Urinary bladder (tissue), 4 donors: ENCODE data around the gene POLDIP3. TPM values are rescaled to one million over a fixed set of nuclear protein-coding genes. Genes with fewer than 3 reads are reported as not detected.
"Not testable (repeated sequence)": the region's sequence is repeated elsewhere in the genome, so short reads cannot be mapped to it uniquely, and the experiment has no call there.

Experiments
- DNase-seq: peaks from one replicate; pipeline ENCODE4 v3.0.0-alpha.2; 2015; ENCODE audit errors: extremely low spot score
- H3K27ac ChIP-seq: one replicate; pipeline ENCODE4 v1.5.1; 2013; ENCODE audit warnings: low read depth, mild to moderate bottlenecking, moderate library complexity
- H3K36me3 ChIP-seq: one replicate; pipeline ENCODE4 v1.6.1; 2013; ENCODE audit warnings: mild to moderate bottlenecking, moderate library complexity; ENCODE audit not compliant: insufficient read depth
- H3K4me1 ChIP-seq: one replicate; pipeline ENCODE4 v1.6.1; 2013; ENCODE audit warnings: mild to moderate bottlenecking, moderate library complexity; ENCODE audit not compliant: insufficient read depth
- H3K4me3 ChIP-seq: one replicate; pipeline ENCODE4 v1.5.1; 2013; ENCODE audit warnings: low read depth, low read length
- WGBS: extraction: QIAGEN DNeasy Blood & Tissue Kit; methylation state at CpG from one replicate; pipeline ENCODE4 v1.1.7; 2013; 5-methylcytosine and 5-hydroxymethylcytosine counted together
- polyA plus RNA-seq: library from polyadenylated mRNA; stranded (reverse); fragments of 200-250 nt; gene quantifications from one replicate; pipeline ENCODE4 v1.2.3, GENCODE V29; 2013
- total RNA-seq: library from RNA; depleted of rRNA; stranded (reverse); fragments of >200 nt; gene quantifications from one replicate; pipeline ENCODE4 v1.2.3, GENCODE V29; 2014
- donor health status: healthy with polysubstance abuse.
- donor health status: healthy.

The POLDIP3 gene
- total and polyA plus RNA-seq, 2 donors, result 19.9 to 54.9 TPM

- Histone ChIP-seq H3K36me3 (no peaks in the 10 kb centered on the region), H3K4me1 (peaks cover 2% of the 10 kb centered on the region), H3K4me3 (no peak overlapping the region), H3K27ac (no peak overlapping the region)
- WGBS, result 93% methylated on average over 35 of the region's 35 CpGs
- no peak for DNase-seq
These were observed 4.8 kb upstream of the POLDIP3 start for GRCh38 chr22:42619261-42620063.

GRCh38 chr22:42617155-42617983 lies 2.7 kb upstream of the POLDIP3 start:
- Histone ChIP-seq H3K4me1 (peaks cover 2% of the 10 kb centered on the region), H3K4me3 (no peak overlapping the region)
- 56% methylated on average over 20 of the region's 20 CpGs for WGBS

DNA sequence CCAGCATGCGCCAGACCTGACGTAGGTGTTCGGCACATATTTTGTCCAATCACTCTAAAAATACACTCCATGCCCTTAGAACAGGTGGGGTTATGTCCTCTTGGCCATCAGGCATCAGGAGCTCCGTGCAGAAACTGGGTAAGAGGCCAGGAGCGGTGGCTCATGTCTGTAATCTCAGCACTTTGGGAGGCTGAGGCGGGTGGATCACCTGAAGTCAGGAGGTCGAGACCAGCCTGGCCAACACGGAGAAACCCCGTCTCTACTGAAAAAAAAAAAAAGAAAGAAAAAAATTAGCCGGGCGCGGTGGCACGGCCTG lies 1.1 kb upstream of the POLDIP3 start:
- H3K36me3 ChIP-seq, DNase-seq, H3K4me1 ChIP-seq: not testable (repeated sequence)
- 13% methylated on average over 13 of the region's 13 CpGs for WGBS
- peak overlapping the region; percentile 91 for H3K27ac ChIP-seq
- peak overlapping the region; percentile 2 for H3K4me3 ChIP-seq

More at GRCh38 chr22:42617155-42617983, 2.7 kb upstream of the POLDIP3 start:
- no peaks in the 10 kb centered on the region for H3K36me3 ChIP-seq
- H3K27ac ChIP-seq, result peak overlapping the region; percentile 15
- DNase-seq, result no peak

- H3K4me3 ChIP-seq, result peak overlapping the region; percentile 2
- WGBS, result under 1% methylated on average over 35 of the region's 35 CpGs
- H3K27ac ChIP-seq, result peak overlapping the region; percentile 91
- no peaks in the 10 kb centered on the region for H3K36me3 ChIP-seq
- DNase-seq, result peak; percentile 95
- peaks cover 2% of the 10 kb centered on the region for H3K4me1 ChIP-seq
These were observed 593 bp upstream of the POLDIP3 start for GRCh38 chr22:42615092-42615859.

GRCh38 chr22:42613872-42614301 lies 796 bp downstream of the POLDIP3 start:
- H3K4me1 ChIP-seq, result peaks cover 2% of the 10 kb centered on the region
- no peak for DNase-seq
- peak overlapping the region; percentile 76 for H3K4me3 ChIP-seq
- 0% methylated on average over 10 of the region's 10 CpGs for WGBS
- H3K27ac ChIP-seq, result peak overlapping the region; percentile 99
- no peaks in the 10 kb centered on the region for H3K36me3 ChIP-seq

GRCh38 chr22:42612336-42612735 lies 2.3 kb downstream of the POLDIP3 start:
- Histone ChIP-seq H3K27ac (no peak overlapping the region), H3K36me3 (no peaks in the 10 kb centered on the region), H3K4me3 (no peak overlapping the region), H3K4me1 (peaks cover 2% of the 10 kb centered on the region)
- 62% methylated on average over 11 of the region's 11 CpGs for whole genome bisulfite sequencing
- DNase-seq, result no peak

GRCh38 chr22:42611051-42611450 lies 3.6 kb downstream of the POLDIP3 start:
- H3K27ac ChIP-seq, result no peak overlapping the region
- peaks cover 2% of the 10 kb centered on the region for H3K4me1 ChIP-seq
- H3K4me3 ChIP-seq, result no peak overlapping the region
- no peaks in the 10 kb centered on the region for H3K36me3 ChIP-seq
- 76% methylated on average over 1 of the region's 1 CpG for WGBS
- DNase-seq, result no peak

GRCh38 chr22:42610186-42610585 lies 4.5 kb downstream of the POLDIP3 start:
- DNase-seq, result no peak
- no peak overlapping the region for H3K4me3 ChIP-seq
- no peaks in the 10 kb centered on the region for H3K4me1 ChIP-seq
- H3K27ac ChIP-seq, result peak overlapping the region; percentile 2
- H3K36me3 ChIP-seq, result no peaks in the 10 kb centered on the region
- WGBS, result 51% methylated on average over 5 of the region's 5 CpGs

- no peaks in the 10 kb centered on the region for H3K4me1 ChIP-seq
- no peak overlapping the region for H3K4me3 ChIP-seq
- H3K36me3 ChIP-seq, result no peaks in the 10 kb centered on the region
- no peak for DNase-seq
- no peak overlapping the region for H3K27ac ChIP-seq
- WGBS, result 51% methylated on average over 11 of the region's 11 CpGs
These were observed 5.8 kb downstream of the POLDIP3 start for GRCh38 chr22:42608823-42609361.

DNA sequence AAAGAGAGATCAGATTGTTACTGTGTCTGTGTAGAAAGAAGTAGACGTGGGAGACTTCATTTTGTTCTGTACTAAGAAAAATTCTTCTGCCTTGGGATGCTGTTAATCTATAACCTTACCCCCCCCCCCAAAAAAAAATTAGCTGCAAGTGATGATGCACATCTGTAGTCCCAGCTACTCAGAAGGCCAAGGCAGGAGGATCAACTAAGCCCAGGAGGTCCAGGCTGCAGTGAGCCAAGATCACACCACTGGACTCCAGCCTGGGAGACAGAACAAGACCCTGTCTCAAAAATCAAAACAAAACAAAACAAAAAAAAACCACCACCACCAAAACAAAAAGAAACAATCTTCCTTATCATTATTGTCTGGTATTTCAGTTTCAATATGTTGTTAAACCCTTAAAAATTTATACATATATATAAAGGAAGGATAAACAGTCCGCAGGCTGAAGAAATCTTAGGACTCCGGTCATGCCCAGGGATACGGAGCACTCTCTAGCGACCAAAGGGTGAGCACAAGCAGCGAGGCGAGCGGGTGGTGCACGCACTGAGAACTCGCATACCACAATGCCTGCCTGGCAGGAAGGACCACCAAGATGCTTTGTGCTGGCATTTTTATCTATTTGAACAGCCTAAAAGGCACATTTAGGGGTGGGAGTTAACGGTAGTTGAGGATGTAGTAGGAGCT lies 6.4 kb downstream of the POLDIP3 start:
- H3K4me1 ChIP-seq, result no peaks in the 10 kb centered on the region
- H3K36me3 ChIP-seq, result no peaks in the 10 kb centered on the region
- DNase-seq, result no peak
- no peak overlapping the region for H3K27ac ChIP-seq
- H3K4me3 ChIP-seq, result no peak overlapping the region
- WGBS, result 64% methylated on average over 11 of the region's 11 CpGs

DNA sequence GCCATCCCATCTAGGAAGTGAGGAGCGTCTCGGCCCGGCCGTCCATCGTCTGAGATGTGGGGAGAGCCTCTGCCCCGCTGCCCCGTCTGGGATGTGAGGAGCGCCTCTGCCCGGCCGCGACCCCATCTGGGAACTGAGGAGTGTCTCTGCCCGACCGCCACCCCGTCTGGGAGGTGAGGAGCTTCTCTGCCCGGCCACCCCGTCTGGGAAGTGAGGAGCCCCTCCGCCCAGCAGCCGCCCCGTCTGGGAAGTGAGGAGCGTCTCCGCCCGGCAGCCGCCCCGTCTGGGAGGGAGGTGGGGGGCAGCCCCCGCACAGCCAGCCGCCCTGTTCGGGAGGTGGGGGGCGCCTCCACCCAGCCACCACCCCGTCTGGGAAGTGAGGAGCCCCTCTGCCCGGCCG lies 7.0 kb downstream of the POLDIP3 start:
- not testable (repeated sequence) for H3K4me3 ChIP-seq, H3K36me3 ChIP-seq, H3K27ac ChIP-seq, DNase-seq, H3K4me1 ChIP-seq
- 89% methylated on average over 31 of the region's 31 CpGs for WGBS

GRCh38 chr22:42604403-42604802 lies 10.3 kb downstream of the POLDIP3 start:
- Histone ChIP-seq H3K4me3 (no peak overlapping the region), H3K27ac (no peak overlapping the region), H3K4me1 (no peaks in the 10 kb centered on the region), H3K36me3 (peaks cover 2% of the 10 kb centered on the region)
- WGBS, result 60% methylated on average over 3 of the region's 3 CpGs
- no peak for DNase-seq

DNA sequence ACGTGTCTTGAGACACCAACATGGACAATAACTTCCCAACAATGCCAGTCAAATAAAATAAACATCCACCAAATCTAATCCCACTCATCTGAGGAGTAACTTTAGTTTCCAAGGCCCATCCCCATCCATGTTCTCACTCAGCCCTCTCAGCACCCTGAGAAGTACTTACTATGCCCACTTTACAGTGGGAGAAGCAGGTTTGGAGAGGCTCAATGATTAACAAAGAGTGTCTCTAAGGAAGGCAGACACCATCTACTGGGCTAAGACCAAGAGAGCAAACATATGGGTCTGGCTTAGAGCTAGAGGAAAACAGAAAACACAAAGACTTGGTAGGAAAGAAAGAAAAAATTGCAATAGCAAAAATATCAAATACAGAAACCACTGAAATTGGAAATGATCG lies 11.3 kb downstream of the POLDIP3 start:
- no peak overlapping the region for H3K27ac ChIP-seq

More for the DNA sequence above, 11.3 kb downstream of the POLDIP3 start:
- 83% methylated on average over 2 of the region's 2 CpGs for WGBS
- Histone ChIP-seq H3K4me1 (no peaks in the 10 kb centered on the region), H3K4me3 (no peak overlapping the region), H3K36me3 (peaks cover 8% of the 10 kb centered on the region)
- DNase-seq, result no peak
